DMS153 treated with DMSO at 0.1 percent for 48 hours (cell line): ENCODE measurements around the gene PISD.

Source experiments
- DNase-seq: peaks from one replicate; lab custom pipeline; 2025; ENCODE audit not compliant: unreplicated experiment; lab: John Stamatoyannopoulos, UW

The PISD gene

GRCh38 chr22:31626427-31627150 lies 35.4 kb downstream of the PISD start:
- no peak for DNase-seq

DNA sequence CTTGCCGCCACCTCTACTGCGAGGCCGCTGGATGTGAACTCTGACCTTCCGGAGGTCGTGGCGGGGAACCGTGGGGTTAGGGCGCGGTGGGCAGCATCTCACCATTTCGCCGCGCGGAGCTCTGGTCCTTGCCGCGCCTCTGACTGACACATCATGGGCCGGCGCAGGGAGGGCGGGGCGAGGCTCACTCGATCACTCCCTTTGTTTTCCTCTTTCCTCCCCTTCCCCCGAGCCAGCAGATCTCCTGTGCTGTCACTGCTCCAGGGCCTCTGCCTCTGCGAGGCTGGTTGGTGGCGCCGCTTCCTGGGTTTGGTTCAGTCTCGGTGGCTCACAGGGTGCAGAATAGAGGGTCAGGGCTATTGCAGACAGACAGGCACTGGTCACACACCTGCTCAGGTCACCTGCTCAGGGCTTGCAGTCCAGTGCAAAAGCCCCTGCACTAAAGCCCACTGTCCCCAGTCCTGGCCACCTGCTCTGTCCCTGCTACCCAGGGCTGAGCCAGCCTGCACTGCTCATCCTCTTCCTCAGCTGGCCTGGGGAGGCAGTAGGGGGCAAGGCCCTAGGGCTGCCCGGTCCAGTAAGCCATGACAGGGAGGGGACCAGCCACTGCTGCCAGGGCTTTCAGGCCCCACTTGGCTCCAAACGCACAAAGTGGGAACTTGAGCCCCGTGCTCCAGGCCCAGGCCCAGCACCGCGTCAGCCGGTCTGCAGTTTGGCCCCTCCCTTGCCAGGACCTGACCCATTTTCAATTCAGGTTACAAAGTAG lies 36.2 kb downstream of the PISD start:
- DNase-seq = no peak

DNA sequence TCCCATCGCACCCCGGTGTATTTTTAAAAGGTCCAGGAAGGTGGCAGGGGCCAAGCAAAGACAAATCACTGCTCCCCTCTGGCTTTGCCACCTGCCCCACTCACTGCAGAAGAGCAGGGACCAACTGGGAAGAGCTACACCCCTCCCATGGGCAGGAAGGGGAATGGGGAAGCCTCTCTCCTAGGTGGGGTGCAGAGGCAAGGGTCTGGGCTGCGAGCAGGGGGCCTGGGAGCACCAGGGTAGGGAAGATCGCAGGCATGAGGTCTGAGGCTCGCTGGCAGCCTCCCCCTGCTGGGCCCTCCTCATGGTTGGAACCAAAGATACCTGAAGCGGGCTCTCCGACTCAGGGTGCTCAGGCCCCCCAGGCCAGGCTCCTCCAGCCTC lies 36.8 kb downstream of the PISD start:
- DNase-seq = no peak

- DNase-seq = no peak
These were observed 38.3 kb downstream of the PISD start for GRCh38 chr22:31623592-31624304.

GRCh38 chr22:31622980-31623379 lies 39.0 kb downstream of the PISD start:
- no peak for DNase-seq

- no peak for DNase-seq
These were observed 40.4 kb downstream of the PISD start for GRCh38 chr22:31621507-31622124.

DNA sequence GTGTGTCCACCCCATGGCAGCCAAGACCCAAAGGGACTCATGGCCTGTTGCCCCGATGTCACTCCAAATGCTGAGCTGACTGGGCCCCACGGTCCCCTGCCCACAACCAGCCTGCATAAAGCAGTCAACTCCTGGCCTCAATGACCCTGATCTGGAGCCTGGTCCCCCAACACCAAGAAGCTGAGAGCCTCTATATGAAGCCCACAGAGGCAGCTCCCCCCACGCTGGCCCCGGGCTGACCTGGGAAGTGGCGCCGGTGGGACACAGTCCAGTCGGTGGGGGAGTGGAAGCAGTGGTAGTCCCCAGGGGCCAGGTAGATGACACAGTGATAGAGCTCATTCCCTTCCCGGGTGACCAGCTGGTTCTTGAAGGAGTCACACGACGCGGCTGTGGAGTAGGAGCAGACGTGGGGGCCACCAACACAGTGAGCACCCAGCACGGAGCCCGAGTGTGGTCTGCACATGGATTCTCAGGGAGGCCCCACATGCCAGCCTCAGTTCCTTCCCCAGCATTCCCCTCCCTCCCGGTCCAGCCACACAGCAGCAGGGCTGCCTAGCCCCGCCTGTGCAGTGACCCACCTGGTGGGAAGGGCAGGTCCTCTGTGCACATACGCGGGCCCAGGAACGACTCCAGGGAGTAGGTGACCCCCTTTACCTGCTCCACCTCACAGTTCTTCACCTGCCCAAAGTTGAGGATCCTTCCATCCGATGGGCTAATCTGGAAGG lies 41.1 kb downstream of the PISD start:
- DNase-seq = no peak

- no peak for DNase-seq
These were observed 42.3 kb downstream of the PISD start for GRCh38 chr22:31619611-31620300.

DNA sequence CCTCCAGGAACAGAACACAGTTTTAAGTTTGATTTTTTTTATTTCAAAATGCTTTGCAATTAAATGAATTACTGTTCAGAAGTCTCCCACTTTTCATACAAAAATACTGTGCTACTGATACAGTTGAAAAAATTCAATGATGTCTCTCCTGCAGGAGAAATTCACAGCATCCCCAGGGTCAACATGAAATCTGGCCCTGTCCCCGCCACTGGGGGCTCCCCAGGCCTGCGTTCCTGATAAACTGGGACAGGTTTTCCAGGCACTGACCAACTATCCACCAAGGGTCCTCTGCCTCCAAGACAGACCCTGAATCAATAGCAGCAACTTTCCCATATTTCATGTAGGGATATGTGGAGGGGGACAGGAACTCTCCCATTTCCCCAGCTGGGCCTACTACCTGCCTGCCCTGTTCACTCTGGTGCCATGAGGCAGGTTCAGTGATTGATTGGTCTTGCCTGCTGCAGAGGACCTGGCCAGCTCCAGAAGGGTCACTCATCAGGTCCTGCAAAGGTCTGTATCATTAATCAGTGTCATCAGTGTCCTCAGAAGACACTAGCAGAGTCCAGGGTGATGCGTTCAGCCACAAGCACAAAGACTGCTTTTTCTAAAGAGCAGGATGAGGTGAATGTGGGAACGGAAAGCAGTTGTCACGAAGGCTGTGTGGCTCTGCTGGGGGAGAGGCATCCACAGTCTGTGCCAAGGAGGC lies 43.4 kb downstream of the PISD start:
- no peak for DNase-seq

- peak; percentile 91 for DNase-seq
These were observed 44.0 kb downstream of the PISD start for GRCh38 chr22:31618057-31618456.

- DNase-seq = no peak
These were observed 45.6 kb downstream of the PISD start for GRCh38 chr22:31616315-31616980.

DNA sequence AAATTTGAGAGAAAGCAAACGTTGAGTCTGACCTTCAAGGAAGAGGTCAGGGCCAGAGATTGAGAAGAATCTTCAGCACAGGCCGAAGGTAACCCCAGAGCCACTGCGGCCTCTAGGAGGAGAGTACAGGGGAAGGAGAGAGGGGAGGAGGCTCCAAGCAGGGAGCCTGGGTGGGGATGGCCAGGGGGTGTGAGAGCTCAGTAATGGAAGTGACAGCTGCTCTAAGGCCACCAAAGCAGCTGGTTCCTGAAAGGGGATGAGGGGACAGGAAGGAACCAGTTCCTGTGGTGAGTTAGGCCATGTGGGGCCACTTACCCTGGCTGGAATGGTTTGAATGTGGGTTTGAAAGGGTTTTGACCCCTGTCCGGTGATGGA lies 46.1 kb downstream of the PISD start:
- DNase-seq = no peak

GRCh38 chr22:31615491-31615860 lies 46.5 kb downstream of the PISD start:
- no peak for DNase-seq

- no peak for DNase-seq
These were observed 47.1 kb downstream of the PISD start for GRCh38 chr22:31614781-31615490.

DNA sequence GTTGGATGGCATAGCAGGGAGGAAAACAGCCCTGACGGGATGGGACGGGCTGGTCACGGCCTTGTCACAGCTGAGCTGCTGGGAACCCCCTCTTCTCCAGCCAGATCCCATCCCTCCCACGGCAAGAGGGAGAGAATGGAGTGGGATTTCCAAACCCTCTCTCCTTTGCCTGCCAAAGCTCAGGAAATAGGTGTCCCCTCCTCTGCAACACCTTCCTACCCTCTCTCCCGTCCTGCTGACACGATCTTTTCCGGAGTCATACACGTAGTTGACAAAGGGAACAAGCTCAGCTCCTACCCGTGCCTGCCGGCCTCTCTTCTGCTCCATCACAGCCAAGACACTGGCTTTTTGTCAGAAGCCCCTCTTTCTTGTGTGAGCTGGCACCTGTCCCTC lies 48.1 kb downstream of the PISD start:
- no peak for DNase-seq

DNA sequence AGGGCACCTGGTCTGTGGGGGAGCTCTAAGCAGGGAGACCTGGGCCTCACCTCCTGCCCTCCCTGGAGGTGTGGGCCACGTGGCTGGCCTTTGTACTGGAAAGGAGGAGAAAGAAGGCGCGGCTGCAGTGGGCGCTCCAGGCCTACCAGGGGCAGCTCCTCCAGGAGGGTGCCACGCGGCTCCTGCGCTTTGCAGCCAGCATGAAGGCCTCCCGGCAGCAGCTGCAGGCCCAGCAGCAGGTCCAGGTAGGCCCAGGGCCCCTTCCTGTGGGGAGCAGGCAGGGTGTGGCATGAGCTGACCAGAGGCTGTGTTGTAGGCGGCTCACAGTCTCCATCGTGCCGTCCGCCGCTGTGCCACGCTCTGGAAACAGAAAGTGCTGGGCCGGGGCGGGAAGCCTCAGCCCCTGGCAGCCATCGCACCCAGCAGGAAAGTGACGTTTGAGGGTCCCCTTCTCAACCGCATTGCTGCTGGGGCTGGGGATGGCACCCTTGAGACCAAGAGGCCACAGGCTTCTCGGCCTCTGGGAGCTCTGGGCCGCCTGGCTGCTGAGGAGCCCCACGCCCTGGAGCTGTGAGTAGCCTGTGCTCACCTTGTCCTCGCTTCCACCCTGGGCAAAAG lies 48.6 kb downstream of the PISD start:
- no peak for DNase-seq

GRCh38 chr22:31612891-31613285 lies 49.1 kb downstream of the PISD start:
- DNase-seq = no peak

GRCh38 chr22:31611061-31611760 lies 50.8 kb downstream of the PISD start:
- no peak for DNase-seq
